HG02759 (cell line): Measurements from ENCODE around the gene DFFB.

Source experiments
- ATAC-seq: cut with Tn5 transposase; IDR thresholded peaks from one replicate; pipeline ENCODE4 v1.9.1; 2021; ENCODE audit warnings: mild to moderate bottlenecking, moderate library complexity; ENCODE audit not compliant: unreplicated experiment

The DFFB gene

GRCh38 chr1:3923378-3924185, 66.3 kb downstream of the DFFB start:
- ATAC-seq: no peak

- no peak for ATAC-seq
Observed at GRCh38 chr1:3924186-3924824, 67.0 kb downstream of the DFFB start.

GRCh38 chr1:3924825-3925220, 67.5 kb downstream of the DFFB start:
- ATAC-seq: no peak

GRCh38 chr1:3925256-3925655, 68.0 kb downstream of the DFFB start:
- ATAC-seq: no peak

- no peak for ATAC-seq
Observed at GRCh38 chr1:3925762-3926161, 68.5 kb downstream of the DFFB start.

GRCh38 chr1:3926956-3927355, 69.7 kb downstream of the DFFB start:
- no peak for ATAC-seq

- ATAC-seq: no peak
Observed at GRCh38 chr1:3928586-3928985, 71.3 kb downstream of the DFFB start.

GRCh38 chr1:3929126-3929525, 71.8 kb downstream of the DFFB start:
- no peak for ATAC-seq

GRCh38 chr1:3930301-3931006, 73.2 kb downstream of the DFFB start:
- no peak for ATAC-seq

GRCh38 chr1:3931007-3931912, 74.0 kb downstream of the DFFB start:
- ATAC-seq: no peak

GRCh38 chr1:3932156-3932919, 75.1 kb downstream of the DFFB start:
- ATAC-seq: no peak
